ENCODE measurements around the gene PLCB2. TPM values are rescaled to one million over a fixed set of nuclear protein-coding genes. Genes with fewer than 3 reads are reported as not detected.

PLCB2 gene
- total RNA-seq, 1 donor from 2014 or later, result 3.7 TPM

GRCh38 chr15:40264321-40265153 is 43.2 kb downstream of the PLCB2 start:
- peaks cover 9% of the 10 kb centered on the region for H3K27me3 Mint-ChIP-seq (ENCODE audit: low read depth, unreplicated experiment)
- no peaks in the 10 kb centered on the region for H3K36me3 ChIP-seq (ENCODE audit: insufficient read depth, low read length)
- no peak overlapping the region for H2AFZ ChIP-seq (ENCODE audit: low read depth, low read length)
- no peaks in the 10 kb centered on the region for H3K79me2 ChIP-seq (ENCODE audit: insufficient read depth, low read length)
- no peaks in the 10 kb centered on the region for H3K9me3 Mint-ChIP-seq (ENCODE audit: unreplicated experiment)
- H3K4me1 ChIP-seq (ENCODE audit: insufficient read depth, low read length), result peaks cover 24% of the 10 kb centered on the region
- H3K27ac ChIP-seq (ENCODE audit: low read depth, low read length), result no peak overlapping the region
- H3K9ac ChIP-seq (ENCODE audit: low read length), result no peak overlapping the region
- H3K4me2 ChIP-seq (ENCODE audit: low read length), result no peak overlapping the region
- no peaks in the 10 kb centered on the region for H4K20me1 ChIP-seq (ENCODE audit: insufficient read depth, low read length)
- H3K4me3 Mint-ChIP-seq (ENCODE audit: unreplicated experiment), result no peak overlapping the region
- H3K27me3 ChIP-seq (ENCODE audit: insufficient read depth, low read length), result no peaks in the 10 kb centered on the region
- H3K27ac Mint-ChIP-seq (ENCODE audit: unreplicated experiment), result no peak overlapping the region
- FAIRE-seq (no peak), DNase-seq (ENCODE audit: low read depth) (no peak)
- no peak overlapping the region for H3K4me3 ChIP-seq (ENCODE audit: insufficient read depth, low read depth, low read length)
- TF ChIP-seq CTCF (IDR thresholded peaks at IDR 0.05; ENCODE audit: insufficient read depth, low read depth, low read length) (no peak), EZH2 (IDR thresholded peaks at IDR 0.05; ENCODE audit: insufficient read depth, low read length) (no peak)
- H3K9me3 ChIP-seq (ENCODE audit: insufficient read depth, low read depth, low read length), result no peaks in the 10 kb centered on the region
- peaks cover 3% of the 10 kb centered on the region for H3K36me3 Mint-ChIP-seq (ENCODE audit: low read depth, unreplicated experiment)
- H3K4me1 Mint-ChIP-seq (ENCODE audit: low read depth, unreplicated experiment), result peaks cover 17% of the 10 kb centered on the region

- no peak overlapping the region for H2AFZ ChIP-seq (ENCODE audit: low read depth, low read length)
- H3K4me3 ChIP-seq (ENCODE audit: insufficient read depth, low read depth, low read length), result no peak overlapping the region
- DNase-seq (ENCODE audit: low read depth), result peak; percentile 64
- H3K9ac ChIP-seq (ENCODE audit: low read length), result no peak overlapping the region
- no peaks in the 10 kb centered on the region for H3K36me3 ChIP-seq (ENCODE audit: insufficient read depth, low read length)
- peak overlapping the region; percentile 1 for H3K4me2 ChIP-seq (ENCODE audit: low read length)
- Mint-ChIP-seq H3K27me3 (ENCODE audit: low read depth, unreplicated experiment) (peaks cover 4% of the 10 kb centered on the region), H3K36me3 (ENCODE audit: low read depth, unreplicated experiment) (peaks cover 3% of the 10 kb centered on the region), H3K9me3 (ENCODE audit: unreplicated experiment) (no peaks in the 10 kb centered on the region), H3K27ac (ENCODE audit: unreplicated experiment) (peak overlapping the region; percentile 69), H3K4me1 (ENCODE audit: low read depth, unreplicated experiment) (peaks cover 22% of the 10 kb centered on the region), H3K4me3 (ENCODE audit: unreplicated experiment) (peak overlapping the region; percentile 60)
- TF ChIP-seq CTCF (IDR thresholded peaks at IDR 0.05; ENCODE audit: insufficient read depth, low read depth, low read length) (no peak), EZH2 (IDR thresholded peaks at IDR 0.05; ENCODE audit: insufficient read depth, low read length) (no peak)
- no peak for FAIRE-seq
- H3K27ac ChIP-seq (ENCODE audit: low read depth, low read length), result no peak overlapping the region
- no peaks in the 10 kb centered on the region for H3K9me3 ChIP-seq (ENCODE audit: insufficient read depth, low read depth, low read length)
- H4K20me1 ChIP-seq (ENCODE audit: insufficient read depth, low read length), result no peaks in the 10 kb centered on the region
- H3K4me1 ChIP-seq (ENCODE audit: insufficient read depth, low read length), result peaks cover 35% of the 10 kb centered on the region
- no peaks in the 10 kb centered on the region for H3K27me3 ChIP-seq (ENCODE audit: insufficient read depth, low read length)
- no peaks in the 10 kb centered on the region for H3K79me2 ChIP-seq (ENCODE audit: insufficient read depth, low read length)
These were observed 44.5 kb downstream of the PLCB2 start for GRCh38 chr15:40263024-40263754.

Data from astrocyte (in vitro differentiated cells and primary cell).